HG02759 (cell line): ENCODE measurements around the gene USP25.
"Not testable (repeated sequence)": the region's sequence is repeated elsewhere in the genome, so short reads cannot be mapped to it uniquely, and the experiment has no call there.

Experiments
- ATAC-seq: cut with Tn5 transposase; IDR thresholded peaks from one replicate; pipeline ENCODE4 v1.9.1; 2021; ENCODE audit warnings: mild to moderate bottlenecking, moderate library complexity; ENCODE audit not compliant: unreplicated experiment

USP25 gene

GRCh38 chr21:15730484-15731242 lies 881 bp downstream of the USP25 start:
- no peak for ATAC-seq

- no peak for ATAC-seq
These were observed 1.4 kb downstream of the USP25 start for GRCh38 chr21:15731243-15731613.

- ATAC-seq: peak; percentile 37
These were observed 2.7 kb downstream of the USP25 start for GRCh38 chr21:15732290-15732995.

- ATAC-seq: no peak
These were observed 3.2 kb downstream of the USP25 start for GRCh38 chr21:15732996-15733329.

GRCh38 chr21:15735409-15735808 lies 5.6 kb downstream of the USP25 start:
- no peak for ATAC-seq

- not testable (repeated sequence) for ATAC-seq
These were observed 6.1 kb downstream of the USP25 start for GRCh38 chr21:15735931-15736330.

GRCh38 chr21:15738779-15739178 lies 9.0 kb downstream of the USP25 start:
- ATAC-seq: not testable (repeated sequence)

GRCh38 chr21:15740383-15740782 lies 10.6 kb downstream of the USP25 start:
- no peak for ATAC-seq

- ATAC-seq: no peak
These were observed 11.7 kb downstream of the USP25 start for GRCh38 chr21:15741510-15741909.

- ATAC-seq: no peak
These were observed 12.4 kb downstream of the USP25 start for GRCh38 chr21:15742052-15742670.

GRCh38 chr21:15742694-15743093 lies 12.9 kb downstream of the USP25 start:
- no peak for ATAC-seq

- ATAC-seq: no peak
These were observed 13.8 kb downstream of the USP25 start for GRCh38 chr21:15743593-15743992.

GRCh38 chr21:15744926-15745325 lies 15.1 kb downstream of the USP25 start:
- no peak for ATAC-seq

GRCh38 chr21:15748586-15748985 lies 18.8 kb downstream of the USP25 start:
- no peak for ATAC-seq

GRCh38 chr21:15749082-15749860 lies 19.5 kb downstream of the USP25 start:
- no peak for ATAC-seq

GRCh38 chr21:15749861-15750159 lies 20.0 kb downstream of the USP25 start:
- no peak for ATAC-seq

GRCh38 chr21:15751037-15751436 lies 21.3 kb downstream of the USP25 start:
- ATAC-seq: no peak

- no peak for ATAC-seq
These were observed 21.8 kb downstream of the USP25 start for GRCh38 chr21:15751546-15751945.

GRCh38 chr21:15752763-15753407 lies 23.1 kb downstream of the USP25 start:
- ATAC-seq: no peak

GRCh38 chr21:15753741-15754140 lies 24.0 kb downstream of the USP25 start:
- ATAC-seq: no peak

GRCh38 chr21:15754640-15755039 lies 24.9 kb downstream of the USP25 start:
- ATAC-seq: no peak
